NCI-H2171 treated with DMSO at 0.1 percent for 48 hours (cell line): Measurements from ENCODE around the gene RARRES2.

Experiments
- DNase-seq: peaks from one replicate; lab custom pipeline; 2025; lab: John Stamatoyannopoulos, UW

Gene RARRES2

DNA sequence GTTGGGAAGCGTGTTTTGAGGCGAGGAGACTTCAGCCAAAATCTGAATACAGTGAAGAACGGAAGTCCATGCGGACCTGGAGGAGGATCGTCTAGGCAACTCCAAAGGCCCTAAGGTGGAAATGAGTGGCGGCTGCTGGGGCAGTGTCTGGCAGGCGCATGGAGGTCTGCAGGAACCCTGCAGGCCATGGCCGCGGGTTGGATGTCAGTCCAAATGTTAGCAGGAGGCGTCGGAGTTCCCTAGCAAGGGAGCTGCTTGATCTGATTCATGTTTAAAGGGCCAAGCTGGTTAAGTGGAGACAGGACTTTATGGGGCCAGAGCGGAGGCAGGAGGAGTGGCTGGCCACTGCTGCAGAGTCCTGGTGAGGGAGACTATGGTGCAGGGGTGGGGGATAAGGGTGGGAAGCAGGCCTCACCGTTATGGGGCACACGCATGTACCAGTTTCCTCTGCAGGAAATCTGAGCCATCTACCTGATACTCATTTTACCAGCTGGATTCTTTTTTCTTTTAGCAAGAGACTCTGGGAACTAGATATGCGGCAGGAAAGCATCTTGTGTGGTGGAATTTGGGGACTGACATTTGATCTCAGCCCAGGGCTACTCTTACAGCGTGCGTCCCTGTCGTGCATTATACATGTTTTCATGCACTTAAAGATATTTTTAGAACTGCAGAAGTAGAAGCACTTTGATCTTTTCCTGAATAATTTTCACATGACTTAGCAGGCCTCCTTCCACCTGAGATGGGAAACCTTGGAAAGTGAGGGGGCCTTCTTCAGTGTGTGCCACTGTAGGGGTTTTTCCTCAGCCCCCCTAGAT is 20.6 kb upstream of the RARRES2 start:
- peak; percentile 48 for DNase-seq

DNA sequence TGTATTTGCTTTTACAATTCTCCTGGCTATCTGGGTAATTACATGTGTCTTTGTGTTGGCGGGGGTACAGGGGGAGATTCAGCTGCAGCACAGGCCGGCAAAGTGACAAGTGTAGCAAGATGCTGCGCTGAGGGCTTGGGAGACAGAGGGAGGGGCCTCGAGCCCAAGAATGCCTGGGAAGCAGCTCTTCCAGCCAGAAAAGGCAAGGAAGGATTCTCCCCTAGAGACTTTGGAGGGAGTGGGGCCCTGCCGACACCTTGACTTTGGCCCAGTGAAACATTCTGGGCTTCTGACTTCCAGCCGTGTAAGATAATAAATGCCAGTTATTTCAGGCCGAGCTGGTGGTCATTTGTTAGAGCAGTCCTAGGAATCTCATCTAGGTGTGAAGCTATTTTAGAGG is 20.0 kb upstream of the RARRES2 start:
- no peak for DNase-seq

DNA sequence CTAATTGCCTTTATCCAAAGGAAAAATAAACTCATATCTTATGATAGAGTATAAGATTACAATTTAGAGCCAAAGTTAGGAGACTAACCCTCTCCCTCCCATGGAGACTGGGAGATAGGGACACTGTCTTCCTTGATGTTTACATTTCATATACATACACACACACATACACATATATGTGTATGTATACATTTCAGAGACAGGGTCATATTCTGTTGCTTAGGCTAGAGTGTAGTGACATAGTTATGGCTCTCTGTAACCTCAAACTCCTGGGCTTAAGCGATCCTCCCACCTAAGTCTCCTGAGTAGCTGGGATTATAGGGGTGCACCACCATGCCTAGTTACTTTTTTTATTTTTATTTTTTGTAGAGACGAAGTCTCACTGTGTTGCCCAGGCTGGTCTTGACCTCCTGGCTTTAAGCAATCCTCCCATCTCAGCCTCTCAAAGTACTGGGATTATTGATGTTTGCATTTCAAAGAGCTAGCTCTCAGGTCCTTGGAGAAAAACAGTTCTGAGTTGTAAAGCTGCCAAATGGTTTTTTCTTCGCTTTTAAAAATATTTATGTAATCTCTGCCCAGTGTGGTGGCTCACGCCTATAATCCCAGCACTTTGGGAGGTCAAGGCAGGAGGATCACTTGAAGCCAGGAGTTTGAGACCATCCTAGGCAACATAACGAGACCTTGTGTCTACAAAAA is 19.1 kb upstream of the RARRES2 start:
- no peak for DNase-seq

DNA sequence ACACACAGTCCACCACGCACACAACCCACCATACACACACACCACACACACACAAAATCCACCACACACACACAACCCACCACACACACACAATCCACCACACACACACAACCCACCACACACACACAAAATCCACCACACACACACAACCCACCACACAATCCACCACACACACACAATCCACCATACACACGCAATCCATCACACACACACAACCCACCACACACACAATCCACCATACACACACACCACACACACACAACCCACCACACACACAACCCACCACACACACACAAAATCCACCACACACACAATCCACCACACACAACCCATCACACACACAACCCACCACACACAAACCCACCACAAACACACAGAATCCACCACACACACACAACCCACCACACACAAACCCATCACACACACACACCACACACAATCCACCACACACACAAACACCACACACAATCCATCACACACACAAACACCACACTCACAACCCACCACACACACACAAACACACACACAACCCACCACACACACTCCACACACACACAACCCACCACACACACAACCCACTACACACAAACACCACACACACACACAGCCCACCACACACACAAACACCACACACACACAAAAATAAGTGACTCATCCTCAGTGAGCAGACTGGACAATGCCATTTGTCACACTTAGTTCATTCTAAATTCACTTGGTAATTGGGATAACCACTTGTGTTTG is 18.4 kb upstream of the RARRES2 start:
- no peak for DNase-seq

DNA sequence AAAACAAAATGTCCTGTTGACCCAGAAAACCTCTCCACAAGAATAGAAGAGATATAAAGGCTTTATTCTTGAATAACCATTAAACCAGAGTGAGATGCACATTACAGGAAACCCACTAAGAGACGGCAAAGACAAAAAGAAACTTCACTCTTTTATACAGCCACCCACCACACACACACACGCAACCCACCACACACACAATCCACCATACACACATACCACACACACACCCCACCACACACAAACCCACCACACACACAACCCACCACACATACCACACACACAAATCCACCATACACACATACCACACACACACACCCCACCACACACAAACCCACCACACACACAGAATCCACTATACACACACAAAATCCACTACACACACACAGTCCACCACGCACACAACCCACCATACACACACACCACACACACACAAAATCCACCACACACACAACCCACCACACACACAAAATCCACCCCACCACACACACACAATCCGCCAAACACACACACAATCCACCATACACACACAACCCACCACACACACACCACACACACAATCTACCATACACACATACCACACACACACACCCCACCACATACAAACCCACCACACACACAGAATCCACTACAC is 17.7 kb upstream of the RARRES2 start:
- no peak for DNase-seq

DNA sequence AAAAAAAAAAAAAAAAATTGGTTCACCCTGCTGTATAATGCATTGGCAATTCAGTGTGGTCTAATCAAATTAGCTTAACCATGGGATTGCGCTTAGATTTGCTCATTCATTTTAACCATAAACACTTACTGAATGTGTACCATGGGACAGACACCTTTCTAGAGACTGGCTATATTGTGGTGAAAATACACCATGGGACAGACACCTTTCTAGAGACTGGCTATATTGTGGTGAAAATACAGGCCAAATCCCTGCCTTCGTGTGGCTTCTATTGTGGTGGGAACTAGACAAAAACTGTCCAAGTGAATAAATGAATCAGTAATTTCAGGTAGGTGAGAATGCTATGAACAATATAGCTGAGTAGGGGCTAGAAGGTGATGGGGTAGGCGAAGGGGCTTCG is 17.0 kb upstream of the RARRES2 start:
- DNase-seq, result no peak

DNA sequence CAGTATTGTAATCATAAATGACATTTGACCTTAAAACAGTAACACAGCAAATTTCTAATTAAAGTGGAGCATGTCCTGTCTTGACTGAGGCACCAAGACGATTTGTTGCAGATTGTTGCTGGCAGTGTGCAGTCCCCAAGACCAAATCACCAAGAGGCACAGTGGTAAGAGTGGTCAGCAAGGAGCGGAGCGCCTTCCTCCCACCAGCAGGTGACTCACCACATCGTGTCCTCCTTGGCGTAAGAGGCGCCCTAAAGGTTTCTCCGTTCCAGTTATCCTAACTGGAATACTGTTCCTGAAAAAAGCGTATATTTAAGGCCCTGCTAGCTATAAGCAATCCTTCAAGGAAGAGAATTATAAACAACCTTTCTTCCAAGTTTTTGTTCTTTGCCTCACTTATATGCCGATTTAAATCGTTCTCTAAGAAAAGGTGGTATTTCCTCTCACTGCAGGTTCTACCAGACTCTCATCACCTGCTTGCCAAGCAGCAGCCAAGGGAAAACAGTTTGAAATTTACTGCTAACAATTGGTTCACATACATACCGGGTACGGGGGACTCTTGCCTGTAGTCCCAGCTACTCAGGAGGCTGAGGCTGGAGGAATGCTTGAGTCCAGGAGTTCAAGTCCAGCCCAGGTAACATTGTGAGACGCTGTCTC is 16.5 kb upstream of the RARRES2 start:
- peak; percentile 36 for DNase-seq

DNA sequence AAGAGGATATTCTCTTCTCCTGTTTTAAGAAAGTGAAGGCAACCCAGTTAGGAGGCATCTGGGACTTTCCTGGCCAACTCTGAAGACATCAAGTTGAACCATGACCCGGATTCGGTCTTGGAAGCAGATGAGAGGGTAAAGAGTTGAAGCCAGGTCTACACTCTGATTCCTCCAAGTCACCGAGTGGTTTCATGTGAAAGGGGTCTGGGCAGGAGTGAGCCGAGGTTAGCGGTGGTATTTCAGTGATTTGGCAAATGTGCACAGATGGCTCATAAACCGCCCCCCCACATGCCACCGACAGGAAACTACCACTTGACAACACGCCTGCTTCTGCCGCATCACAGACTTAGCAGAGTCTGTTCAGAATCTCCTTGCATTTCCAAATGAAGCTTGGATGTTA is 15.8 kb upstream of the RARRES2 start:
- peak; percentile 92 for DNase-seq

DNA sequence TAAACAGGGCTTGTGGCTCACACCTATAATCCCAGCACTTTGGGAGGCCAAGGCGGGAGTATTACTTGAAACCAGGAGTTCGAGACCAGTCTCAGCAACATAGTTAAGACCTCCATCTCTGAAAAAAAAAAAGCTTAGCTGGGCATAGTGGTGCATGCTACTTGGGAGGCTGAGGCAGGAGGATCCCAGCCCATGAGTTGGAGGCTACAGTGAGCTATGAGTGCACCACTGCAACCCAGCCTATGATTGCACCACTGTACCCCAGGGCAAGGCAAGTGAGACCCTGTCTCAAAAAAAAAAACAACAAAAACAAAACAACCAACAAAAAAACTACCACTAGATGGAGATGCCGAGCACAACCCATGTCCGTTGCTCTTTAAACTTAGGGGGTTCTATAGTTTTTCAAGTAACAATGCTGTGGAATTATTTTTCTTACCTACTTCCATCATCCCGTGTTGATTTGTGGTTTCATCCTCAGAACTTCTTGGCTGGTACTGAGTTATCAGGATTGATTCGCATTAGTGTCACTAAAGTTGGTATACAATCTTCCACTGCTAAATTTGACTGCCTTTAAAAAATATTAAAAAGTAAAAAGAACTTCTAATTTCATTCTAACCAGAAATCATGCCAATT is 15.0 kb upstream of the RARRES2 start:
- peak; percentile 39 for DNase-seq

DNA sequence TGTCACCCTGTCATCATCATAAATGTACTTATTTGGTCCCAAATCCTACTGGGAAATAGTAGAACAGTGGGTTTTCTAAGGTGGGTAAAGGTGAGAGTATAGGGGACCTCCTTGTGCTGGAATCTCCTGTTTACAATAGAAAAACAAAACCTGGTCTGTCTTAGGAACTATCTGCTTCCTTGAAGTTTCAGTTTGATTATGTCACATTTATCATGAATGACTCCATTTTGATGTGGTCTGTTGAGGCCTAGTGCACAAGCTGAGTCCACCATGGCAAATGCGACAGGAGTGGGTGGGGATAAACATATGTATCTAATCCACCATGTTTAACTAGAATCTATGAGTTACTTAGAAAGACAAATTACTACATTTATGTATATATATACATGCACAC is 14.2 kb upstream of the RARRES2 start:
- DNase-seq, result no peak

DNA sequence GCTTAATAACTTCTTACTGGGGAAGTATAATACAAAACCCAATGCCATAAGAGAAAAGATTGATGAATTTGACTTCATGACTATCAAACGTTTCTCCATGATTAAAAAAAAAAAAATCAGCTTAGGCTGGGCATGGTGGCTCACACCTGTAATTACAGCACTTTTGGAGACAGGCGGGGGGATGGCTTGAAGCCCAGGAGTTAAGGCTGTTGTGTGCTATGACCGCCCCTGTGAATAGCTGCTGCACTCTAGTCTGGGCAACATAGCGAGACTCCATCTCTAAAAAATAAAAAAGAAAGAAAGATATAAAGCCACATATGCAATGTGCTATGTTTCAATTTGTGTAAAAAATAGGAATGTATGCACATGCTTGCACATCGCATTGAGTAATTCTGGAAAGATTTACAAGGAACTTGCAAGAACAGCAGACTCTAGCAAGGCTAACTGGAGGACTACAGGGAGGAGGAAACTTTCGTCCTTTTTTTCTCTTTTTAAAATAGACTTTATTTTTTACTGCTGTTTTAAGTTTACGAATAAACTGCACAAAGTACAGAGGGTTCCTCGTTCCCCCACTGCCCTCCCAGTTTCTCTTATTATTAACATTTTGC is 10.3 kb upstream of the RARRES2 start:
- DNase-seq, result peak; percentile 9

DNA sequence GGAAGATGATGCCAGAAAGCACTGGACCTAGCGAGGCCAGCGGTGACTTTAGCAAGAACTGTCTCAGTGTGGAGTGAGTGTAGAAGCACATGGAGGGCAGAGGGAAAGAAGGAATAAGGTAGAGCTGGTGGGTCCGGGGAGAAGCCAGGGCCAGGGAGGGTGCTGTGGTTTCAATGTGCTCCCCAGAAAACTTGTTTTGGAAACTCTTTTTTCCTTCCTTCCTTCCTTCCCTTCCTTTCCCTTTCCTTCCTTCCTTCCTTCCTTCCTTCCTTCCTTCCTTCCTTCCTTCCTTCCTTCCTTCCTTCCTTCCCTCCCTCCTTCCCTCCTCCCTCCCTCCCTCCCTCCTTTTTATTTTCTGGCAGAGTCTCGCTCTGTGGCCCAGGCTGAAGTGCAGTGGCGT is 5.5 kb upstream of the RARRES2 start:
- no peak for DNase-seq

DNA sequence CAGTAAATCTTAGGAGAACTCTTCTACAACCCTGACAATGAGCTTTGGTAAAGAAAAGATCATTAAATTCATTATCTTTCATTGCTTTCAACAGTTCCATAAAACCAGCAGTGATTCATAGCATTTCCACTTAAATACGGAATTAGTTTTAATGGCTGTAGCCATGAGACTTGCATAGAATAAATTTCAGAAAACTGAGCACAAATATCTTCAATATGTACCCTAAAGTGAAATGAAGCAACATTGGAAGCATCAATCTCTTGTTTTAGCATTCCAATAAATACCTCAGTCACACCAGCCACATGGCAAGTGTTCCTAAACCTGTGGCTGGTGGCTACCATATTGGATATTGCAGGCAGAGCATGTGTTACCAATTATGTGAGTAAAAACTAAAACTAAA is 3.6 kb upstream of the RARRES2 start:
- DNase-seq, result no peak

DNA sequence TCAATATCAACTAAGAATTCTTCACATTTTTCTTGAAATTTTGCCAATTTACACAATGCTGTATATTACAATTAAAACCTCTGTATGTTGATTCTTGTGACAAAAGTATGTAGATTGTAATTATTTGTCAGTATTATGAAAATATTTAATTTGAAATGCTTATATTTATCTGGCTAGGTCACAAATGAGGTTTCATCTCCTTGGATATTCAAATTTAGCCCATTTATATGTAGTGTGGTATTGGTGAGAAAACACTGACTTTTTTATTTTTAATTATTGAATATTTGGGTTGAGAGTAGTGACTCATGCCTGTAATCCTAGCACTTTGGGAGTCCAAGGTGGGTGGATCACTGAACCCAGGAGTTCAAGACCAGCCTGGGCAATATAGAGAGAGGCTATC is 2.9 kb upstream of the RARRES2 start:
- no peak for DNase-seq

DNA sequence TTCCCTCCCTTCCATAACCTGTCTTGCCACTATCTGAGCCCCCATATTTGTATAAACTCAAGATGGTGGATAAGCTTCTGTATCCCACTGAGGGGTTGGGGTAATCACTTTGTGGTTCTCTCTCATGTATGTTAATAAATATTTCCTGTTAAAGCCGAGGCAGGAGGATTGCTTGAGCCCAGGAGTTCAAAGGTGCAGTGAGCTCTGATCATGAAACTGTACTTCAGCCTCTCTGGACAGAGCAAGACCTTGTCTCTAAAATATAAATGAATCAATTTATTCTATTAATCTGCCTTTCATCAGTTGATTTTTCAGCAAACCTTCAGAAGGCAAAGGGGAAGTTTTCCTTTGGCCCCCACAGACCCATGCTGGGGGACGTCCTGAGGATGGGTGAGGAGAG is 1.8 kb upstream of the RARRES2 start:
- DNase-seq, result no peak

DNA sequence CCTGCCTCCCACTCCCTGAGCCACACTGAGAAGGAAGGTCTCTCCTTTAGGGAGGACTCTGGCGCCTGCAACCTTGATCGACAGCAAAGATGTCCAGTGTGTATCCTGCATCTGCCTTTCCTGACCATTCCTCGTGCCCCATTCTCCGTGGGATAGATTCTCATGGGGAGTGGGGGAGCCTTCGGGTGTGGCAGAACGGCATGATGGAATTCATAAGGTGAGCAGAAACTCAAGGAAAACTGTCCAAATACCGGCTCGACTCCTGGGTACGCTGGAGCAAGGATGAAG is 636 bp upstream of the RARRES2 start:
- DNase-seq, result no peak

DNA sequence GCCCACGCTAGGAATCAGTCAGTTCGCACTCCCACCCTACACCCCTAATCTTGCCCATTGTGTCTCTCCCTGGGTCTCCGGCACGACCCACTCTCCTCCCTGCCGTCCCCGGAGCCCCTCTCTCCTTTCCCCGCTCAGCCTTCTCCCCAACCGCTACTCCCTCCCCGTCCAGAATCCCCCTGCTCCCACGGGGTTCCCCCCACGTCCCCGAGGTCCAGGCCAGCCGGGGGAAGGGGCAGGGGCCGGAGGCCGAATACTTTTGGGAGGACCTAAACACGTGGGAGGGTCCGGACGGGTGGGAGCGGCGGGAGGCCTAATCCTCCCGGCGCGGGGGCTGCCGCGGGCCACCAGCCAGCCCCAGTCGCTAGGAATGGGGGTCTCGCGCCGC is 560 bp downstream of the RARRES2 start:
- no peak for DNase-seq

DNA sequence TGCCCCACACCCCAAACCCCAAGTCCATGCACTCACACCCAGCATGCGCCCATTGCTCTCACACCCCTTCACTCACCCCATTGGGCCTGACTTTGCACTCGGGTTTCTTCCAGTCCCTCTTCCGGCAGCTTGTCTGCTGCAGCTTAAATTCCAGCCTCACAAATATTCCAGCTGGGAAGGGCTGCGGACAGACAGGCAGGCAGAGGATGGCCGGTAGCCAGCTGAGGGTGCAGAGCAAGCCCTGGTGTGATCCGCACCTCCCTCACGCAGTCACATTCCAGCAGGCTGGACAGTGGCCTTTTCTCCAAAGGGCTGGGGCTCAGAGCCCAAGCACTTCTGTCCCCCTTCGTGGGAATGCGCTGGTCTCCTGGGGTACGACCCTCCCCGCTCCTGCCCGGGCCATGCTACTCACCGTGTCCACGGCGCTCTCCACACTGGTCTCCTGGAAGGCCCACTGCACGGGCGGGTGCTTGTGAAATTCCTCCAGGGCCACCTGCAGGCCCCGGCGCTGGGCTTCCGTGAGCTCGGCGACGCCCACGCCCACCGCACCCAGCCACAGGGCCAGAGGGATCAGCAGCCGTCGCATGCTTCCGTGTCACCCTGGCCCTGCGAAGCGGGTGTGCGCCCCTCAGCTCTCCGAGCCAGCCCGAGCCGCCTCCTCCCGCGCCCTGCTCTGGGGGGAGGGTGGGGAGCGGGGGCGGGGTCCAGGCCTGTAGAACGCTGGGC is 1.2 kb downstream of the RARRES2 start:
- DNase-seq, result no peak

DNA sequence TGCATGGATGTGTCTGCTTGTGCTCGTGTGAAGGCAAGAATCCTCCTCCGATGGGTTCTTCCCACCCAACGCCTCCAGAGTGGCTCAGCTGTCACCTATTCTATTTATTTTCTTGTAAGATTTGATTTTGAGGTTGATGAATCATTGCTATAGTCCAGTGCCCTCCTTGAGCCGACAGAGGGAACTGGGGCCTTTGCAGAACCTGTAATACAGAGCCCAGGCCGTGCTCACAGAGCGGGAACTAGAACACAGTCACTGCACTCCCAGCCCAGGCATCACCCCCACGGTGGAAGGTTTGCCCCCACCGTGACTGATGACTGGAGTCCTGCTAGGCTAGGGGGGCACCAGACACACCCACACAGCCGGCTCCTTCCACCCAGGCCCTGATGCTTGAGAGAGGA is 2.0 kb downstream of the RARRES2 start:
- no peak for DNase-seq

DNA sequence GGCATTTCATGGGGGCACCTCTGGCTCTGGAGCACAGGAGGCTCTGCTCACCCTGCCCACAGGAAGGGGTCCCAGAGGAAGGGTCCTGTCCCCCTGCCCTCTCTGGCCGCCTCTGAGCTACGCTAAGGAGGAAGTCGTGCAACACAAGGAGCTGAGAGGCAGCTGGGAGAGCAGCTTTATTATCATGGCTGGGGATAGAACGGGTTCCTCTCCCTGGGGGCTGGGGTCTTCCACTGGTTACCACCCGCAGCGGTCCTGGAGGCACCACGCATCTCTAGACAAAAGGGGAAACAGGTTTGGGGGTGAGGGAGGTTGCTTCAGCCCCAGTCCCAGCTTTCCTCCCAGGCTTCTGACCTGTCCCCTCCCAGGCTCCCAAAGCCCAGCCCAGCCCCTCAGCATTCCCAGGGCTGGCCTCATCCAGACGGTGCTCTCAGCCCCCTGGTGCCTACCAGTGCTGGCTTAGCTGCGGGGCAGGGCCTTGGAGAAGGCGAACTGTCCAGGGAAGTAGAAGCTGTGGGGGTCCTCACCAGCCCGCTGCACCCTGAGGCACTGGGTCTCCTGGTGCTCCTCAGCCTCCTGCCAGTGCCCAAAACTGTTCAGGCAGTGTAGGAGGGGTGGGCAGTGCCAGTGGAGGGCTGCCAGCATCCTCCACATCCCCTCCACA is 3.1 kb downstream of the RARRES2 start:
- DNase-seq, result no peak
